ENCODE measurements around the gene SMIM22. TPM values are rescaled to one million over a fixed set of nuclear protein-coding genes. Genes with fewer than 3 reads are reported as not detected.

SMIM22 gene
- total and polyA plus RNA-seq, 2 of the 8 experiments (the other 6 are each of a cell fraction or from before 2014, with no cell fraction given) = not detected

- TF ChIP-seq, protein P1, sequence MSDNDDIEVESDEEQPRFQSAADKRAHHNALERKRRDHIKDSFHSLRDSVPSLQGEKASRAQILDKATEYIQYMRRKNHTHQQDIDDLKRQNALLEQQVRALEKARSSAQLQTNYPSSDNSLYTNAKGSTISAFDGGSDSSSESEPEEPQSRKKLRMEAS (IDR thresholded peaks at IDR 0.05) = no peak
- TF ChIP-seq HDAC2 (IDR thresholded peaks at IDR 0.05; ENCODE audit: borderline replicate concordance in 1 of 2, low read depth in 2 of 2, low read length in 2 of 2) = no peak
- TF ChIP-seq JUND (IDR thresholded peaks at IDR 0.05; ENCODE audit: low read length) = no peak
- TF ChIP-seq, protein P2, sequence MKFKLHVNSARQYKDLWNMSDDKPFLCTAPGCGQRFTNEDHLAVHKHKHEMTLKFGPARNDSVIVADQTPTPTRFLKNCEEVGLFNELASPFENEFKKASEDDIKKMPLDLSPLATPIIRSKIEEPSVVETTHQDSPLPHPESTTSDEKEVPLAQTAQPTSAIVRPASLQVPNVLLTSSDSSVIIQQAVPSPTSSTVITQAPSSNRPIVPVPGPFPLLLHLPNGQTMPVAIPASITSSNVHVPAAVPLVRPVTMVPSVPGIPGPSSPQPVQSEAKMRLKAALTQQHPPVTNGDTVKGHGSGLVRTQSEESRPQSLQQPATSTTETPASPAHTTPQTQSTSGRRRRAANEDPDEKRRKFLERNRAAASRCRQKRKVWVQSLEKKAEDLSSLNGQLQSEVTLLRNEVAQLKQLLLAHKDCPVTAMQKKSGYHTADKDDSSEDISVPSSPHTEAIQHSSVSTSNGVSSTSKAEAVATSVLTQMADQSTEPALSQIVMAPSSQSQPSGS (IDR thresholded peaks at IDR 0.05; ENCODE audit: low read length) = no peak
- no peak for TF ChIP-seq BRCA1 (IDR thresholded peaks at IDR 0.05; ENCODE audit: low read depth, low read length)
Observed at GRCh38 chr16:4811773-4812172, 16.6 kb downstream of the SMIM22 start (continued).

All from H1 (cell line).